ENCODE measurements around the gene TNN. TPM values are rescaled to one million over a fixed set of nuclear protein-coding genes. Genes with fewer than 3 reads are reported as not detected.

The TNN gene
- total and polyA plus RNA-seq, 2 experiments from 2014 or later, result 0.18 to 0.31 TPM

GRCh38 chr1:175166746-175167145, 99.1 kb downstream of the TNN start (continued):
- TF ChIP-seq ZNF462 (CRISPR knock-in tag; IDR thresholded peaks at IDR 0.05) (no peak), STAT1 (IDR thresholded peaks at IDR 0.05; ENCODE audit: unreplicated experiment) (no peak), ZNF114 (CRISPR knock-in tag; IDR thresholded peaks at IDR 0.05) (no peak), JUNB (IDR thresholded peaks at IDR 0.05; ENCODE audit: unreplicated experiment) (no peak), ZNF331 (CRISPR knock-in tag; IDR thresholded peaks at IDR 0.05; ENCODE audit: low read depth) (no peak), CREB1 (CRISPR knock-in tag; IDR thresholded peaks at IDR 0.05; ENCODE audit: low read depth) (no peak)

GRCh38 chr1:175167861-175168260, 100.2 kb downstream of the TNN start:
- ATAC-seq, result no peak
- peaks cover 2% of the 10 kb centered on the region for H3K27me3 Mint-ChIP-seq (ENCODE audit: insufficient read depth, low read depth, poor library complexity)
- 0 out of 2 replicates have a peak, but pooled peaks cover 4% of the 10 kb centered on the region for H3K36me3 ChIP-seq (ENCODE audit: insufficient read depth)
- TF ChIP-seq STAT1 (IDR thresholded peaks at IDR 0.05; ENCODE audit: unreplicated experiment) (no peak), EZH2phosphoT487 (IDR thresholded peaks at IDR 0.05; ENCODE audit: unreplicated experiment) (no peak), ZNF331 (CRISPR knock-in tag; IDR thresholded peaks at IDR 0.05; ENCODE audit: low read depth) (no peak), ETS1 (IDR thresholded peaks at IDR 0.05) (no peak), REST (IDR thresholded peaks at IDR 0.05; ENCODE audit: unreplicated experiment) (no peak)

More at GRCh38 chr1:175167861-175168260, 100.2 kb downstream of the TNN start:
- Histone ChIP-seq H3K4me1 (ENCODE audit: insufficient read depth) (no peaks in the 10 kb centered on the region), H3K79me2 (replicated peaks; ENCODE audit: insufficient read depth) (no peaks in the 10 kb centered on the region), H4K20me1 (replicated peaks; ENCODE audit: insufficient read depth) (no peaks in the 10 kb centered on the region), H3K27ac (ENCODE audit: low read depth) (no peak overlapping the region), H3K27me3 (ENCODE audit: insufficient read depth) (no peaks in the 10 kb centered on the region), H3F3A (replicated peaks; ENCODE audit: low read depth) (no peaks in the 10 kb centered on the region), H3K9me2 (ENCODE audit: insufficient read depth) (no peaks in the 10 kb centered on the region), H3K4me3 (no peak overlapping the region), H3K4me2 (no peak overlapping the region), H2AFZ (no peak overlapping the region)
- H3K36me3 Mint-ChIP-seq (ENCODE audit: low read depth), result peaks cover 8% of the 10 kb centered on the region
- no peaks in the 10 kb centered on the region; the same call in 2 of the 3 replicates for H3K4me1 Mint-ChIP-seq
- no peak for DNase-seq (ENCODE audit: low spot score)
- H3K4me3 Mint-ChIP-seq, result no peak overlapping the region
- no peaks in the 10 kb centered on the region for H3K9me3 Mint-ChIP-seq
- H3K27ac Mint-ChIP-seq, result no peak overlapping the region

All from GM23338 (cell line).